ENCODE measurements around the gene DISP1.

Gene DISP1, protein sequence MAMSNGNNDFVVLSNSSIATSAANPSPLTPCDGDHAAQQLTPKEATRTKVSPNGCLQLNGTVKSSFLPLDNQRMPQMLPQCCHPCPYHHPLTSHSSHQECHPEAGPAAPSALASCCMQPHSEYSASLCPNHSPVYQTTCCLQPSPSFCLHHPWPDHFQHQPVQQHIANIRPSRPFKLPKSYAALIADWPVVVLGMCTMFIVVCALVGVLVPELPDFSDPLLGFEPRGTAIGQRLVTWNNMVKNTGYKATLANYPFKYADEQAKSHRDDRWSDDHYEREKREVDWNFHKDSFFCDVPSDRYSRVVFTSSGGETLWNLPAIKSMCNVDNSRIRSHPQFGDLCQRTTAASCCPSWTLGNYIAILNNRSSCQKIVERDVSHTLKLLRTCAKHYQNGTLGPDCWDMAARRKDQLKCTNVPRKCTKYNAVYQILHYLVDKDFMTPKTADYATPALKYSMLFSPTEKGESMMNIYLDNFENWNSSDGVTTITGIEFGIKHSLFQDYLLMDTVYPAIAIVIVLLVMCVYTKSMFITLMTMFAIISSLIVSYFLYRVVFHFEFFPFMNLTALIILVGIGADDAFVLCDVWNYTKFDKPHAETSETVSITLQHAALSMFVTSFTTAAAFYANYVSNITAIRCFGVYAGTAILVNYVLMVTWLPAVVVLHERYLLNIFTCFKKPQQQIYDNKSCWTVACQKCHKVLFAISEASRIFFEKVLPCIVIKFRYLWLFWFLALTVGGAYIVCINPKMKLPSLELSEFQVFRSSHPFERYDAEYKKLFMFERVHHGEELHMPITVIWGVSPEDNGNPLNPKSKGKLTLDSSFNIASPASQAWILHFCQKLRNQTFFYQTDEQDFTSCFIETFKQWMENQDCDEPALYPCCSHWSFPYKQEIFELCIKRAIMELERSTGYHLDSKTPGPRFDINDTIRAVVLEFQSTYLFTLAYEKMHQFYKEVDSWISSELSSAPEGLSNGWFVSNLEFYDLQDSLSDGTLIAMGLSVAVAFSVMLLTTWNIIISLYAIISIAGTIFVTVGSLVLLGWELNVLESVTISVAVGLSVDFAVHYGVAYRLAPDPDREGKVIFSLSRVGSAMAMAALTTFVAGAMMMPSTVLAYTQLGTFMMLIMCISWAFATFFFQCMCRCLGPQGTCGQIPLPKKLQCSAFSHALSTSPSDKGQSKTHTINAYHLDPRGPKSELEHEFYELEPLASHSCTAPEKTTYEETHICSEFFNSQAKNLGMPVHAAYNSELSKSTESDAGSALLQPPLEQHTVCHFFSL (N-terminal part only)

DNA sequence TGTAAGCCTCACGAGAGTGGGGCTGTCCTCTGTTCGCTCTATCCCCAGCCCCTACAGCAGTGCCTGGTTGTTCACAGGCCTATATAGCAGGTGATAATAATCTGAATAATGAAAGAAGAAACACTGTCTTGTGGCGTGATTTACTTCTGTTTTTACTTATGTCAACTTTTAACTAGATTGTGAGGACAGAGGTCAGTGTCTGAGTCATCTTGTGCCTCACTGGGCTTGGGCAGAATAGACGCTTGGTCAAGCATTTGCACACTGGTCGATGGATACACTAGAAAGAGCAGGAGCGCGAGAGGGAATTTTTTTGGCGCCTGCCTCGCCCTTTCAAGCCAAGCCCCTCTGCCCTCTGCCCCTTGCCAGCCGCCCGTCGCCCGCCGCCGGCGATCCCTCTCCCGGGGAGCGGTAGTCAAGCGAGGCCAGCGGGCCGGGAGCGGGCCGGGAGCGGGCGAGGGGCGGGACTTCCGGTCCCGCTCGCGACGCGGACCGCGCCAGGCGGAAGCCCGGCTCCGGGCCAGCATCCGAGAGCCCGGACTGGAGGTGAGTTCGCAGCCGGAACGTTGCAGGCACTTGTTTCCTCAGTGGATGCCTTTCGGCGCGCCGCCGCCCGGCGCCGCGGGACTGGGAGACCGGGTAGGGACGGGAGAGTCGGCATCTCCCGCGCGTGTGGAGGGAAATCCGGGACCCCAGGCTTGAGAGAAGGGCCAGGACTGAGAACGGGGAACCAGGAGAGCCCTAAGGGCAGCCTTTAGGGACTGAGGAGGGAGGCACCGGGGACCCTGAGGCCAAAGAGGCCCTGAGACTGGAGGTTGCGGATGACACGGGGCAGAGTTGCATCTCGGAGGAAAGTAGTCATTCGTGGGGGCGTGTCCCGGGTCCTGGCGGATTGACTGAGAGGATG lies at the start of gene DISP1:
TSS of gene DISP1 (plus strand) at position 504 of the 904 bp plus-strand sequence. CDS start 127,785 bp downstream, outside the sequence.
- peak; percentile 82 for DNase-seq

DNA sequence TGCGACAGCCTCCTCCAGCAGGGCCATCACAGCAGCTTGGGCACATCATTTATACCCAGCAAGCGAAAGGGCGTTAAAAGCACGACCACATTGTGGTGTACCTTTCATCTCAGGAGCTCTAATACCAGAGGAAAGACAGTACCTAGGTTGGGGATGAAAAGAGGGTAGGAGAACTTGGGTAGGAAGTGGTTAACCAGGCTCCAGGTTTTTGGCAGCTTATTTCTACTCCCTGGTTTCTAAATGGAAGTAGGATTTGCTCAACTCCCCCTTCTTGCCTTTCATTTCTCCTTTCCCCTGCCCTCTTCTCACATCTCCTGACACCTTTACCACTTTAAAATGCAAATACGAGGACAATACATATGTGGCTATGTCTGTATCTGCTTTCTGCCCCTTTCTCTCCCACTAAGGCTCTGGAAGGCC lies 47.7 kb upstream of the DISP1 start:
- DNase-seq: no peak

DNA sequence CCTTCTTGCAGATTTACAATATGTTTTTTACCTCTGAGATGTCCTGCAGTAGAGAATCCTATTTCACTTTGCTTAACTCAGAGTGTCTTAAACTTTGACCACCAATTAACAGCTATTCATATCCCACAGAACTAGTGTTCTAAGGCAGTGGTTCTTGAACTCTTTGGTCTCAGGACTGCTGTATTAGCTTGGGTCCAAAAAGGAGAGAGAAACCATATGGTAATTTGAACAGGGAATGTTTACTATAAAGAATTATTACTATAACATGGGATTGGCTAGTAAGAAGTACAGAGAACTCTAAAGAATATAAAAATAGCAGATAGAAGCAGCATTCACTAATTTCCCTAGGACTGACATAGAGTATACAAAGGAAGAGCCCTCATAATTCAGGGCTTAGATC lies 46.2 kb upstream of the DISP1 start:
- DNase-seq: no peak

DNA sequence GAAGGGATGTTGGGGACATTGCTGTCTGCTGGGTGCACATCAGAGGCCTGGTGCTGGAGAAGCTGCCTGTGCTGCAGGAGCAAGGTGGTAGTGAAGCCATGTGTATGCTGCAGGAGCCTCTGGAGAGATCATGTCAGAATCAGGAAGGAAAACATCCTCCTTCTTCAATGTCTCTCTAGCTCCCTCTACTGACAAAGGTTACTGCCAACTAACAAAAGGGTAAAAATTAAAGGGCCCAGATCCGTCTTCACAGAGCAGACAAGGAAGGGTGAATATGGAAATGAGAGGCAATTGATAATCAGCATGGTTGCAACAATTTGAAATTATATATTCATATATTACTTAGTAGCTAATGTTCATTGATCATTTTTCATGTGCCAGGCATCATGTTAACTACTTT lies 45.7 kb upstream of the DISP1 start:
- DNase-seq: no peak

DNA sequence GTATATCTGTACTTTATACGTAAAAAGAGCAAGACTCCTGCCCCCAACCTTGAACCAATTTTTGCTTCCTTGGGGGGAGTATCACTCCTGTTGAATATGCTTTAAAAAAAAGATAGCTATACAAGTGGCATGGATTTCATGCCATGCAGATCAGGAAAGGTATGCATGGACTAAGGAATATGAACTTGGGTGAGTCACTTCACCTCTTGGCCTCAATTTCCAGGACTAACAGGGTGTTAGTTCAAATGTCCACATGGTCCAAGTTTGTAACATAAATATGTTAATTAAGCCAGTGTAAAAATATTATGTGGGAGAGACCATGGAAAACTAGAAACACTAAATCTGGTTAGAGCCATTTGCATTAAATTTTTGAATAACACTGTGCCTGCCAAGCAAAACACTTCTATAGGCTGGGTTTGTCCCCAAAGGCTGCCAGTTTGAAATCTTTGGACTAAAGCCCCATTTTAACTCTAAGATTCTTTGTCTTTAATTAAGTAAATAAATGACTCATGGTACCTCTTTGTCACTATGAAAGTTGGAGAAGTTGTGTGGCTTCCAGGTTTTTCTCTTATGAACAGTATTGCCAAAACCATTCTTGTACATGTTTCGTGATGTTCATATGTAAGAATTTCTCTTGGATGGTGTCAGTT lies 44.7 kb upstream of the DISP1 start:
- DNase-seq: no peak

DNA sequence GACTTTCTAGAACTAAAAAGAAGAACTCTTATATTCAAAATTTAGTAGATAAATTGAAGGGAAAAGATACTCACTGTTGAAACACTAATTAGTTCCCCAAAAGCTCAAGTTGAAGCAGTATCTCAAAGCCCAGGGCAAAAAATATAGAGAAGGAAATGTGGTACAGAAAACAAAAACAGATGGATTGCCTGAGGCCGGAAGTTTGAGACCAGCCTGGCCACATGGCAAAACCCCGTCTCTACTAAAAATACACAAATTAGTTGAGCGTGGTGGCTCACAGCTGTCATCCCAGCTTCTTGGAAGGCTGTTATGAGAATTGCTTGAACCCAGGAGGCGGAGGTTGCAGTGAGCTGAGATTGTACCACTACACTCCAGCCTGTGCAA lies 41.9 kb upstream of the DISP1 start:
- DNase-seq: no peak

DNA sequence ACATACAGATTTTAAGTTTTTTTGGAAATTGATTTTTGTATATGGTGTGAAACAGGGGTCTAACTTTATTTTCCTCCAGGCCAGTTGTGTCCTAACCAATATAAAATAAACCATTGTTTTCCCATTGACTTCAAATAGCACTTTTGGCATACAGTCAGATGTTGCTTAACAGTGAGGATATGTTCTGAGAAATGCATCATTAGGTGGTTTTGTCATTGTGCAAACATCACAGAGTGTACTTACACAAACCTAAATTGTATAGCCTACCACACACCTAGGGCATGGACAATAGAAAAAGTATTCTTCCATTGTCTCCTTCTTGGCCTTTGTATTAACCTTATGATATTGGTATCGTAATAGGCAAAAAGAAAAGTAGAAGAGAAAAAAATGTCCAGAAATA lies 37.4 kb upstream of the DISP1 start:
- no peak for DNase-seq

DNA sequence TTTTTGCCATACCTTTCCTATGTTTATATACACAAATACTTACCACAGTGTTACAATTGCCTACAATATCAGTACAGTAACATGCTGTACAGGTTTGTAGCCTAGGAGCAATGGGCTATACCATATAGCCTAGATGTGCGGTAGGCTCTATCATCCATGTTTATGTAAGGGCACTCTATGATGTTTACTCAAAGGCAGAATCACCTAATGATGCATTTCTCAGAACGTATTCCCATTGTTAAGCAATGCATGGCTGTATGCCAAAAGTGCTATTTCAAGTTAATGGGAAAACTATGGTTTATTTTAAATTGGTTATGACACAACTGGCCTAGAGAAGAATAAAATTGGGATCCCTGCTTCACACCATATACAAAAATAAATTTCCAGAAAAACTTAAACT lies 36.9 kb upstream of the DISP1 start:
- peak; percentile 84 for DNase-seq

DNA sequence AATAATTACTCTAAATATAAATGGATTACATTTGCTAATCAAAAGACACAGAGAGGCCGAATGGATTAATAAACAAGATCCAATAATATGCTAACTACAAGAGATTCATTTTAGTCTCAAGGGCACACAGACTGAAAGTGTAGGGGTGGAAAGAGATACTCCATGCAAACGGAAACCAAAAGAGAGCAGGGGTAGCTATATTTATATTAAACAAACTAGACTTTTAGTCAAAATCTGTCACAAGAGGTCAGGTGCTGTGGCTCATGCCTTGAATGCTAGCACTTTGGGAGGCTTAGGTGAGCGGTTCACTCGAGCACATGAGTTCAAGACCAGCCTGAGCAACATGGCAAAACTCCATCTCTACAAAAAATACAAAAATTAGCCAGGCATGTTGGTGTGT lies 33.6 kb upstream of the DISP1 start:
- DNase-seq: no peak

DNA sequence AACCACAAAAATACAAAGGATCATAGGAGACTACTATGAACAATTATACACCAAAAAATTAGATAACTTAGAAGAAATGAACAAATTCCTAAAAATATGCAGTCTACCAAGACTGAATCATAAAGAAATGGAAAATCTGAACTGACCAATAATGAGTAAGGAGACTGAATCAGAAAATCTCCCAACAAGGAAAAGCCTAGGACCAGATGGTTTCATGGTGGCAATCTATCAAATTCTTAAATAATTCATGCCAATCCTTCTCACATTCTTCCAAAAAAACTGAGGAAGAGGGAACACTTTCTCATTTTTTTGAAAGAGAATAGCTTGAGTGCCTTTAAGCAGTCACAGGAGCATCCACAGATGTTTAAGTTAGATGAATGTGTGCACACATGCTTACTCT lies 31.8 kb upstream of the DISP1 start:
- DNase-seq: no peak

DNA sequence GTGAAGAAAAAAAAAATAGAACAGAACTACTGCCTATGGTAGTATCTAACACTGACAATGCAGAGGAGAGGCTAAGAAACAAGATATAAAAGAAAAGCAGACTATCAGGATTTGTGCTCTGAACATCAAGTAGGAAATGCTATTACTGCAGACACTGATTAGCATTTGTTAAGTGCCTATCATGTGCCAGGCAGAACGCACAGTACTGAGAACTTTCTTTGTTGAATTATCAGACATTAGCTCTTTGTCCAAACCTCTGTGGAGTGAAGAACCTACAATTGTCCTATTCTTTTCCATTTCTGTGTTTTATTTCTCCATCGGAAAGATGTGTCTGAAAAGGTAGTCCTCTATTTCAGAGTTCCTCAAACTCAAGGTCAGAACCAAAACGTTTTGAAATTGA lies 30.5 kb upstream of the DISP1 start:
- DNase-seq: no peak

DNA sequence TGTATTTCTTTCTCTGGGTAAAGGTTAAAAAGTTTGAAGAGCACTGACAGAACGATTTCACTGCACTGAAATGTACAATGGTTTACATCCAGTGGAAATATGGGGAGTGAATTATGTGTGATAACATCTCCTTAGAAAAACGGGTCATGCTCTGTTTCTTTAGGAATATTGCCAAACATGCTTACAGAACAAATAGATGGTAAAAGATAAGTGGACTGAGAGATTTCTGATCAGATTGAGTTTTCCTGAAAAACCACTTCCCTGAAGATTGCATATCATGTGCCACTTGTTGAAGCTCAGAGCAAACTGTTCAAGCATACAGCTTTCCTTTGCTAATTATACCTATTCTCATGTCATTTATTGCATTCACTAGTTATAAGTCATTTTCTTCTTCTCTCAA lies 29.9 kb upstream of the DISP1 start:
- peak; percentile 43 for DNase-seq

DNA sequence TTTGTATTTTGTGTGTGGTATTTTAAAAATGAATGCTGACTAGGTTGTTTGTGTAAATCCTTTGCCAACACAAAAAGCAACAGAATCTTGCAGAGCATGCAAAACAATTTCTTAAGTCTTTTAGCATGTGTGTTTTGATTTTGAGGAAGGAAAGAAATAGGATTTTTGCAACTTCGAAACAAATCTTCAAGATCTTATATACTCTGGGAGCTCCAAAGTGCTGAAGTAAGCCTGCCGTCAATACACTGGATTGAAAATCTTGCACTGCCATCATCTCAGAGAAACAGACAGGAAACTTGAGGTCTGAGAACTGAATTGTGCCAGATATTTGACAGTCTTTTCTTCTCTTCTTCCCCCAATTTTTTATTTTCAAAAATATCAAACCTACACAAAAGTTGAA lies 29.3 kb upstream of the DISP1 start:
- no peak for DNase-seq

DNA sequence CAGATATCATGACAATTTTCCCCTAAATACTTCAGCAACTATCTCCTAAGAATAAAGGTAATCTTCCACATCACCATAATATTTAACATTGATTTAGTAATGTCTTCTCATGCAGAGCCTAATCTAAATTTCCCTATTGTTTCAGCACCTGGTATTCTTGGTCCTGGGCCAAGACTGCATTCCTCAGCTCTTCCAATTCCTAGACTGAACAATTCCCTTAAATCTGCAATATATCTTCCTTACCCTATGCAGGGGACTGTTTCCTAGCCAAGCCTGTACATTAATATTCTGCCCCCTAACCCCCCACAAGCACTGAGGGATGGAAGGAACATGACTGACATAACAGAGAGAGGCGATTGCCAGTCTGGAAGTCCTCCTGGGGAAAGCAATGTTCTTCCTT lies 28.7 kb upstream of the DISP1 start:
- no peak for DNase-seq

DNA sequence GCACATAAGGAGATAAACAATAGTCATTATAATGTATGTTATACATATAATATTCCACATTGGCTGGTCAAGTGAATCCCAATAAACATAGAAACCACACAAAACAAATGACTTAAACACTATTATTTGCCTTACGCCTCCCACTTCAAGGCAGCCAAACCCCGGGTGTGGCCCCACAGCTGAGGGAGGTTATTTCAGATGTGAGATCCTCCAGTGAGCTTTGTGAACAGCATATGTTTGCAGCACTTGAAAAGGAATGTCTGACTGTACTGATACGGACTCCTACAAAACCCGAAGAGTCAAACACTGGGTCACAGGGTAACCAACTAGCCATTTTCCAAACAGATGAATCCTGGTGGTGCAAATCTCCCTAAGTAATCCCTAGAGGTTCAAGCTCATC lies 27.1 kb upstream of the DISP1 start:
- no peak for DNase-seq

DNA sequence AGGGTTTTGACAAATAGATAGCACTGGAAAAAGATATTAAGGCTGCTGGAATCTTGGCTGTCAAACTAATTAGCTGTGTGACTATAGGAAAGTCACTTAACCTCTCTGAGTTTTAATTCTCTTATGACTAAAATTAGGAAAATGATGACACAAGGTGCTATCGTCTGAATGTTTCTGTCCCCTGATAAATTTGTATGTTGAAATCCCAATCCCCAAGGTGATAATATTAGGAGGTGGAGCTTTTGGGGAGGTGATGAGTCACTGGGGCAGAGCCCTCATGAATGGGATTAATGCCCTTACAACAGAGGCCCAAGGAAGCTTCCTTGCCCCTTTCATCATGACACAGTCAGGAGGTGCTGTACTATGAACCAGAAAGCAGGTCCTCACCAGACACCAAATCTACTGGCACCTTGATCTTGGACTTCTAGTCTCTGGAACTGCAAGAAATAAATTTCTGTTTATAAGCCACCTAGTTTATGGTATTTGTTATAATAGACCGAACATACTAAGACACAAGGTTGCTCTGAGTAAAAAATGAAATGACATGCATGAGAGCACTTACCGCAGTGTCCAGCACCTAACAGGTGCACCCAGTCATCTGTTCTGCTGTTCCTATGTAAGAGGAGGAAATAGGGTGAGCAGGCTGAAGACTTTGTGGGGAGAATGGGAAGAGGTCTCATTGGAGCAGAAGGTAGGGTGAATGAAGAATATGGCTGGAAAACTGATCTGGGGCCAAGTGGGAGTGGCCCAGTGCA lies 26.3 kb upstream of the DISP1 start:
- DNase-seq: no peak

DNA sequence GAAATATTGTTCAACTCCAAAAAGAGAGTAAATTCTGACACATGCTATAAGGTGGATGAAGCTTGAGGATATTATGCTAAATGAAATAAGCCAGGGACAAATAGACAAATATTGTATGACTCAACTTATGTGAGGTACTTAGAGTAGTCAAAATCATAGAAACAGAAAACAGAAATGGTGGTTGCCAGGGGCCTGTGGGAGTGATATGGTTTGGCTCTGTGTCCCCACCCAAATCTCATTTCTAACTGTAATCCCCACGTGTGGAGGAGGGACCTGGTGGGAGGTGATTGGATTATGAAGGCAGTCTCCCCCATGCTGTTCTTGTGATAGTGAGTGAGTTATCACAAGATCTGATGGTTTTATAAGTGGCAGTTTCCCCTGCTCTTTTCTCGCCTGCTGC lies 24.7 kb upstream of the DISP1 start:
- no peak for DNase-seq

DNA sequence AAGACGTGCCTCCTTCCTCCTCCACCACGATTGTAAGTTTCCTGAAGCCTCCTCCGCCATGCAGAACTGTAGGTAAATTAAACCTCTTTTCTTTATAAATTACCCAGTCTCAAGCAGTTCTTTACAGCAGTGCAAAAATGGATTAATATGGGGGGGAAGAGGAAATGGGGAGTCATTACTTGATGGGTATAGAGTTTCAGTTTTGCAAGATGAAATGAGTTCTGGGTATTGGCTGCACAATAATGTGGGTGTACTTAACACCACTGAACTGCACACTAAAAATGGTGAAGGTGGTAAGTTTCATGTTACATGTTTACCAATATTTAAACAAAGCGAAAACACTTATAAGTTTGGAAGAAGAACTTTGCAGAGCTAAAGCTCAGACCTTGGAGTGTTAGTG lies 24.3 kb upstream of the DISP1 start:
- no peak for DNase-seq

DNA sequence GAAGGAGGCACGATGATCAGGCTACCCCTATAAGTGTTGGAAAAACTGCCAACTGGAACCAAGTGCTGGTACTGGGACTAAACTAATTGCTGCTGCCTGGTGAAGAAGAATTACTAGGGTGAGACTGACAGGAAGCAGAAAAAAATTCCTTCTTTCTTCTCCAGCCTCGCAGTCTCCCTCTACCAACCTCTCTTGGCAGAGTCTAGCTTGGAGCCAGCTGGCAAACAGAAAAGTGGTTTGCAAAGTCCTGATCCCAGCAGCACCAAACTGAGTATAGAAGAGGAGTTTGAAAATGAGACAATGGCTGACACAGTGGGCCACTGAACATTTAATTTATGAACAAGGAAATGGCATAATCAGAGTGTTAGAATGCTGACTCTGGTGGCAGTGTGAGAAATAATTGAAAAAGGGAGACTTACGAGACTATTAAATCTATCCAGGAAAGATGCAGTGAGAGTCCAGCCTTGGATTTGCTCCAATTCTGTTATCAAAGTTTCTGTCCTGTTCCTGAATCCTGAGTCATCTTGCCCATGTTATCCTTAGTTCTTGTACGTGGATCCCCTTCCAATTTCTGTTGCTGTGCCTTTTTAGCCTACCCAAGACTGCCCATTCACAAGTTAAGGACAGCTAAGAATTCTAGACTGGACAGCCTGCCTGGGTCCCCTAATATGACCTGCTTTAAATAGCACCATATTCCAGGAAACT lies 23.7 kb upstream of the DISP1 start:
- no peak for DNase-seq

DNA sequence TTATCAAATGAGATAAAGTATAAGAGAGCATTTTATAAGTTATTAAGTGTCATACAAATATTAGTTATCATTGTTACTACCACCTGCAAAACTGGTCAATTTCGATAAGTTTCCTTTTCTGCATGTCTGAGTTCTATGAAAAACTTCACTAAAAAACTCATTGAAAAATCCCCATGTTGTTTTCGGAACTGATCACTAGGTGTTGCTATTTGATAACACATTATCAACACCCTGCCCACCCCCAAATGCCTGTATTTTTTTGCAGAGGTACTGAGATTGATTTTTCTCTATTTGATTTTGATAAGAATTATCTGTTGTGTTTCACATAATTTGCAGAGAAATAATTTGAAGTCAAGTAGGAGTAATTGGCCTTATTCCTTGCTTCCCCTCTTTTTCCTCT lies 22.1 kb upstream of the DISP1 start:
- DNase-seq: peak; percentile 33

Data from NCI-H1105 treated with DMSO at 0.1 percent for 48 hours (cell line).